Inflammatory macrophage treated with lipopolysaccharide for 1 hour (primary cell): ENCODE measurements around the gene PGA3.
A peak's percentile ranks its signal among the peaks of the same experiment; 100 is the strongest.
"Not testable (repeated sequence)": the region's sequence is repeated elsewhere in the genome, so short reads cannot be mapped to it uniquely, and the experiment has no call there.

Experiments used
- DNase-seq, 2 donors: peaks; one replicate each; pipeline ENCODE4 v3.0.0-alpha.2; 2020 to 2022

PGA3 gene

DNA sequence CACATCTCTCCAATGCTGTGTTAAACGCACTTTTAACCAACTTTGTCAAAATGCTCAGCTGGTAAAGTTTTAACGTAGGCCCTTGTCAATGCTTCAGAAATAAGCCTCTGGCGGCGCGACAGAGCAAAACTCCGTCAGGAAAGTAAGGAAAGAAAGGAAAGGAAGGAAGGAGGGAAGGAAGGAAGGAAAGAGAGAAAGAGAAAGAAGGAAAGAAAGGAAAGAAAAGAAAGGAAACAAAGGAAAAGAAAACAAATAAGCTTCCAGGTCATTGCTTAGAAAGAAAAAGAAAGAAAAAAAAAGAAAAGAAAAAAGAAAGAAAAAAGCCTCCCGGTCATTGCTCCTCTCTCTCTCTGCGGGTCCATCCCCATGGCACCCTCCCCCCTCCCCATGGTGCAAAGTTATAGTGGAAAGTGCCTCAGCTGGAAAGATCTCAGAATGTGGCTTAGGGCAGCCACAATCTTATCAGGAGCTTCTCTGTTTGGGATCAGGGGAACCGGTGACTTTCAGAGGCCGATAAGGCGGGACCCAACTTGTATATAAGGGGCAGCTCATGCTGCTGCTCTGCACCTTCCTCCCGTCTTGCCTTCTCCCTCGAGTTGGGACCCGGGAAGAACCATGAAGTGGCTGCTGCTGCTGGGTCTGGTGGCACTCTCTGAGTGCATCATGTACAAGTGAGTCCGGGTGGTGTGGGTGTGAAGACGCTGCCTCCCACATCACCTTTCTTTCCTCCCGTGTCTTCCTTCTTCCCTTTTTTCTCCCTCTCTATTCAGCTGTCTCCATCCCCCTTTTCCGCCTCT, at the start of gene PGA3:
Gene PGA3 (plus strand): TSS at position 566 of the 797 bp plus-strand sequence. CDS start 50 bp downstream, at position 616.
- not testable (repeated sequence) for DNase-seq

GRCh38 chr11:61153593-61154095, 49.7 kb upstream of the PGA3 start:
- DNase-seq: no peak

- no peak for DNase-seq
These were observed 48.8 kb upstream of the PGA3 start for GRCh38 chr11:61154528-61154927.

DNA sequence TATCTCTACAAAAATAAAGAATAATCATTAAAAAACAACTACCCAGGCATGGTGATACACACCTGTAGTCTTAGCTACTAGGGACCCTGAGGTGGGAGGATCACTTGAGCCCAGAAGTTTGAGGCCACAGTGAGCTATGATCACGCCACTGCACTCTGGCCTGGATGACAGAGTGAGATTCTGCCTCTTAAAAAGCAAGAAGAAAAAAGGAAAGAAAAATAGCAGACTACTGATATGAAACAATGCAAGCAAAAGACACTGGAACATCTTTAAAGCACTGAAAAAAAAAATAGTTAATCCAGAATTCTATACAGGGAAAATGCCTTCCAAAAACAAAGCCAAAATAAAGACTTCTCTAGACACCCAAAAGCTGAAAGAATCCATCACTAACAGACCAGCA, 48.0 kb upstream of the PGA3 start:
- no peak for DNase-seq

DNA sequence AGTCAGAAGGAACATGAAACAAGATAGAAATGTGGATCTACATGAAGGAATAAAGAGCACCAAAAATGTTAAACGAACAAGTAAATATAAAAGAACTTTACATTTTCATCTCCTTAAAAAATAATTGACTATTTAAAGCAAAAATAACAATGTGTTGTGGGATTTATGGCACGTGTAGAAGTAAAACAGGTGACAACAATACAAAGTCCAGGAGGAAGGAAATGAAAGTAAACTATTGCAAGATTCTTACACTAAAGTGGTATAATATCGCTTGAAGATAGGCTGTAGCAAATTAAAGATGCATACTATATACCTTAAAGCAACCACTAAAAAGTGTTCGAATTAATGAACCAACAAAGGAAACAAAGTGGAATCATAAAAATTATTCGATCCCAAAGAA, 47.6 kb upstream of the PGA3 start:
- no peak for DNase-seq

DNA sequence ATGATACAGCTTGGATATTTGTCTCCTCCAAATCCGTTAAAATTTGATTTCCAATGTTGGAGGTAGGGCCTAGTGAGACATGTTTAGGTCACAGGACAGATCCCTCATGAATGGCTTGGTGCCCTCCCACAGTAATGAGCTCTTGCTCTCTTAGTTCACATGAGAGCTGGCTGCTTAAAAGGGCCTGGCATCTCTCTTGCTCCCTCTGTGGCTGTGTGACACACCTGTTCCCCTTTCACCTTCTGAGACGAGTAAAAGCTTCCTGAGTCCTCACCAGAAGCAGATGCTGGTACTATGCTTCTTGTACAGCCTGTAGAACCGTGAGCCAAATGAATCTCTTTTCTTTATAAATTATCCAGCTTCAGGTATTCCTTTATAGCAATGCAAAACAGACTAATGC, 45.6 kb upstream of the PGA3 start:
- no peak for DNase-seq

- peak; percentile 78 to 83 for DNase-seq
These were observed 44.5 kb upstream of the PGA3 start for GRCh38 chr11:61158691-61159381.

- no peak for DNase-seq
These were observed 42.7 kb upstream of the PGA3 start for GRCh38 chr11:61160487-61161189.

DNA sequence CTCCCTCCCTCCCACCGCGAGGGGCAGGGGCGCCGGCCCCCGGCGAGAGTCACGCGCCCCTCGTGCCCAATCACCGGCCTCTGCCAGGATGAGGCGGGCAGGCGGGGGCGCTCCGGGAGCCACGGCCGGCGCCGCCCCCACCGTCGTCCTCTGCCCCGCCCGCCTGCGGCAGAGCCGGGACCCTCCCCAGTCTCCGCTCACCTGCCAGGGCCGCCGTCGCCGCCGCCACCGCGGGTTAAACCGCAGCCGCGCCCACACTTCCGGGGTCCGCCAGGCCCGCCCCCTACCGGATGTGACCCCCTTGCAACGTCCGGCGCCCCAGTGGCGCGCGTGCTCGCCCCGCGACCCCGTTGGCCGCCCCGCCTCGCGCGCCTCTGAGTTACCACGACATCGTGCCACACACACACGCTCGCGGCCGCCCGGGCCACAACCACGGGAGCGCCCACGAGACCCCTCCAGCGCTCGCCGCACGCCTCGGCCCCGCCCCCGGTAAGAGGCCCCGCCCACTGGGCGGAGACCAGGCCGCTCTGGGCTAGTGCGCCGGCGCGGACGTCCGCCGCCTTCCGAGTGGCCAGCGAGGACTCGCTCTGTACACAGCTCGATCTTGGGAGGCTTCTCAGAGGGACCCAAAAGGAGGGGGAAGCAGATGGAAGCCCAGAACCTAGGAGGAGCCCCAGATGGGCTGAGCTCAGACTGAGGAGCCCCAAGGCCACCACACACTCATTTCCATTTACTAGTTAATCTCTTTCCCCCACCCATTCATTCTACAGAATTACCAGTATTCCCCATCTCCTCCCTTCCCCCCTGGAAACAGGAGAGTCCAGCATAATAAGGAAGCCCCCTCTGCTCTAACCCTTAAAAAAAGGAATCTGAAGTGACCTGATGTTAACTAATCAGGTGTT, 41.9 kb upstream of the PGA3 start, which contains the start of gene VPS37C:
Gene VPS37C (minus strand): TSS at position 237 of the 902 bp plus-strand sequence. CDS start 22,597 bp downstream, outside the sequence.
- peak; percentile 84 to 94 for DNase-seq

GRCh38 chr11:61162092-61162941, 41.0 kb upstream of the PGA3 start:
- DNase-seq: peak; percentile 64 to 72

GRCh38 chr11:61163021-61163420, 40.3 kb upstream of the PGA3 start:
- DNase-seq: no peak

DNA sequence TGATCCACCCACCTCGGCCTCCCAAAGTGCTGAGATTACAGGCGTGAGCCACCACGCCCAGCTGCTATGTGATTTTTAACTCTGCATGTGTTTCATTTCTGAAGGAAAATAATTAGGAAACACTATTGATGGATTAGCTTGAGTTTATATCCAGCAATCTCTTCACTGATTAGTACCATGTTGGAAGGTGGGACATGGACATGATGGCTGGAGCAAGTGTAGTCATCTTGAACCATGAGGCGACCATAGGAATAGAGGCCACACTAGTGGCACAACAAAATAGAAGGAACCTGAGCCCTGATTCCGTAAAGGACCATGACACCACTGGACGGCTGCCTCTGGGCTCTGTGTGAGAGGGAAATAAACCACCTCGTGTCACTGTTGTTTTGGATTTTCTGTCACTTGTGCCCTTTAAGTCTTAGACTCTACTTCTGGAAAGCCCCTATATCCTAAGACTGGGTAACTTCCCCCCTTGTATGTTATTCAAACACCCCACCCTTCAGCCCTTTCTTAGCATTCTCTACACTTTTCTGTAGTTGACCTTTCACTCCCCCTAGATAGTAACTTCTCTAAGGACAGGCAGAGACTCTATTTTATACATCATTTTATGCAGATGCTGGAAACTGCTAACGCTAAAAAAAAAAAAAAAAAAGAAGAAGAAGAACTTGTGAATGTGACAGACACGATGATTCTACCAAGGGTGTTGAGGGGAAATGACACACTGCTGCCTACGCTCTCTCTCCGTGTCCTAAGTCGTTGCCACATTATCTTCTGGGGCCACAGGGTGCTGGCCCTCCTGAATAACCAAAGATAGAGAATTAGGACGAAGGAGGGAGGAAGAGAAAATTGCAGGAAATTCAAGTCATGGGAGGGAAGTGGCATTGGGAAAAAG, 39.4 kb upstream of the PGA3 start:
- peak; percentile 93 to 98 for DNase-seq

DNA sequence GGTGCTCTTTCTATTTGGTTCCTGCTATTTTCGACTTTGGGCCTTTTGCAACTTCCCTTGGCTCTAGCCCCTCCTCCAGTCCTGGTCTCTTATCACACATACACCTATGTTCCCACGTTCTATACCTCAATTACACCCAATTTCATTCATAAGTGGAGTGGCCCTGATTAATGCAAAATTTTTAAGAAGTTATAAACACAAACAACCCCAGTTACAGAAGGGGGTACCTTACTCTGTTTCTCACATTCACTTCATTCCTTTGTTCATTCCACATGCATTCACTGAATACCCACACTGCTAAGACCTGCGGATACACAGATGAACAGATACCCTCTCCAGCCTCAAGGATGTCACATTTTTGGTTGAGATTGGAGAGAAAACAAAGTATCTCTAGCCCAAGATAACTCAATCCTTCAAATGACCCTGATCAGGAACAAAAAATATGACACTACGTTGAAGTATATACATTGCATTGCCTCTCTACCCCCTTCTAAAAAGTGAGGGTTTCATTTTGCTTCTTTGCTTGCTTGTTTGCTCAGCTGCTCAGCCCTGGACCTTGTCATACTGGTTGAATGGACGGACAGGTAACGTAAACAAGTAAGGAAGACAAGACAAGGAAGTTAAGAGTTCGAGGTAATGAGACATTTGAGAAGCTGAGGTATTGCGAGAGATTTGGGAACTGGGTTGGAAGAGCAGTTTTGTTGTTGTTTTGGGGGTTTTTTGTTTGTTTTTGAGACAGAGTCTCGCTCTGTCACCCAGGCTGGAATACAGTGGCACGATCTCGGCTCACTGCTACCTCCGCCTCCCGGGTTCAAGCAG, 38.5 kb upstream of the PGA3 start:
- DNase-seq: no peak

GRCh38 chr11:61165785-61166184, 37.5 kb upstream of the PGA3 start:
- DNase-seq: not testable (repeated sequence)

DNA sequence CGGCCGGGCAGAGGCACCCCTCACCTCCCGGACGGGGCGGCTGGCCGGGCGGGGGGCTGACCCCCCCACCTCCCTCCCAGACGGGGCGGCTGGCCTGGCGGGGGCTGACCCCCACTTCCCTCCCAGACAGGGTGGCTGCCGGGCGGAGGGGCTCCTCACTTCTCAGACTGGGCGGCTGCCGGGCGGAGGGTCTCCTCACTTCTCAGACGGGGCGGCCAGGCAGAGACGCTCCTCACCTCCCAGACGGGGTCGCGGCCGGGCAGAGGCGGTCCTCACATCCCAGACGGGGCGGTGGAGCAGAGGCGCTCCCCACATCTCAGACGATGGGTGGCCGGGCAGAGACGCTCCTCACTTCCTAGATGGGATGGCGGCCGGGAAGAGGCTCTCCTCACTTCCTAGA, 37.0 kb upstream of the PGA3 start:
- DNase-seq: not testable (repeated sequence)

- no peak for DNase-seq
These were observed 35.1 kb upstream of the PGA3 start for GRCh38 chr11:61168042-61168688.

GRCh38 chr11:61168800-61169199, 34.5 kb upstream of the PGA3 start:
- peak; percentile 31 to 44 for DNase-seq

DNA sequence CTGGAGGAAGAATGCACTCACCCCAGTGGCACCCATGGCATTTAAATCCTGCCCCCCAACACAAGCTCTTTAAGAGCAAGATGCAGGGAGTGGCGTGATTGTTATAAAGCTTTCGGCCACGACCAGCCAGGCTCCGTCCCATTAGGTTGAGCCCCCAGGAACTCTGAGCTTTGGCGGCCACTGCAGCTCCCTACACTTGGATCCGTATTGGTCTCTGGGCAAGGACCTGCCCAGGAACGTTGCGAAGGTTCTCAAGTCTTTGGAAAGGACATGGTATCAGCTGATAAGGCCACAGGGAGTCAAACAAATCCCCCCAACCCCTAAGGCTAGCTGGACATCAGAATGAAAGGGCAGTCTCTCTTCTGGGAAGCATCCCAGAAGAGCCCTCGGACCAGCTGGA, 32.7 kb upstream of the PGA3 start:
- DNase-seq: no peak

DNA sequence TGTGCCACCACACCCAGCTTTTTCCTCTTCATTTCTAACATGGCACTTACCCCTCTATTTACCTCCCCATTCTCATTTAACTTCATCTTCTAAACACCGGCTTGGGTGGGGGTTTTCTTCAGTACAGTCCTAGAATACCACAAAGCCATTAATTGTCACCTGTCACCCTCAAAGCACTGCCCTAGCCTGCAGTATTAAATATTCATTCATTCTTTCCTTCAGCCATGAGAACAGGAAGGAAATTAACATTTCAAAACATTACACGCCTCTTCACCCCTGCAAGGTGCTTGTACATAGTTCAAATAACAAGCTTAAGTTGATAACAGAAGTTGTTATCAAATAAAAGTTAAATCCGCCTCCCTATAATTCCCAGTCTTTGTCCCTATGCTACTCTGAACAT, 31.4 kb upstream of the PGA3 start:
- peak in 1 of 2 donors; percentile 23 for DNase-seq
